ENCODE measurements around the gene C1QTNF1. TPM values are rescaled to one million over a fixed set of nuclear protein-coding genes. Genes with fewer than 3 reads are reported as not detected.

The C1QTNF1 gene
- total and polyA plus RNA-seq, 9 of the 15 experiments (the other 6 are each of a cell fraction or from before 2014, with no cell fraction given): 0.09 TPM; not detected in 8

DNA sequence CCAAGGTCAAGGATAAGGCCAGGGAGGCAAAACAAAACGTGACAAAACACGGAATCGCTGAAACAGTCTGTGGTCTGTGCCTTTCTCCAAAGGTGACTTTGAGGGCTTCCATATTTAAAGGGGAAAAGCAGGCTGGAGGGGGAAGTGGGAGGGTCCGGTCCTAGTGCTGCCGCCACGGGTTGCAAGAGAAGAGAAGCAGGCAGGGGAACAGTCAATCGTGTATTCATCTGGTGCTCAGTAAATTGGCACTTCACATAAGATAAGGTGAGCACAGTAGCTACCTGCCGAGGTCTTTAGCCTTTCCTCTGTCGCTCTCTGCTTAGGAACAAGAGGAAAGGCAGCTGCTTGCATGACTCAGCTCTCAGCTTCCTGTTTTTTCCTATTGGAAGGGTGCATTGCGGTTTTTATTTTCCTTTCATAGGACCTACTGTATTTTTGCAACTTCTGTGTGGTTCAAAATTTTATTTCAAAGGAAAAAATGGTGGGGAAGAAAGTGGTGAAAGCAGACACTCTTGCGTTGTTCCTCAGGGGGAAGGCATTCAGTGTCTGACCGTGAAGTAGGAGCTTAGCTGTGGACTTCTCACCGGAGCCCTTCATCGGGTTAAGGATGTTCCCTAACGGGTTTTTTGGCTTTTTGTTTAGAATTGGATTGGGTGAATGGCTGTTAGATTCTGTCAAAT lies 37.2 kb upstream of the C1QTNF1 start (continued):
- TF ChIP-seq, protein P1, sequence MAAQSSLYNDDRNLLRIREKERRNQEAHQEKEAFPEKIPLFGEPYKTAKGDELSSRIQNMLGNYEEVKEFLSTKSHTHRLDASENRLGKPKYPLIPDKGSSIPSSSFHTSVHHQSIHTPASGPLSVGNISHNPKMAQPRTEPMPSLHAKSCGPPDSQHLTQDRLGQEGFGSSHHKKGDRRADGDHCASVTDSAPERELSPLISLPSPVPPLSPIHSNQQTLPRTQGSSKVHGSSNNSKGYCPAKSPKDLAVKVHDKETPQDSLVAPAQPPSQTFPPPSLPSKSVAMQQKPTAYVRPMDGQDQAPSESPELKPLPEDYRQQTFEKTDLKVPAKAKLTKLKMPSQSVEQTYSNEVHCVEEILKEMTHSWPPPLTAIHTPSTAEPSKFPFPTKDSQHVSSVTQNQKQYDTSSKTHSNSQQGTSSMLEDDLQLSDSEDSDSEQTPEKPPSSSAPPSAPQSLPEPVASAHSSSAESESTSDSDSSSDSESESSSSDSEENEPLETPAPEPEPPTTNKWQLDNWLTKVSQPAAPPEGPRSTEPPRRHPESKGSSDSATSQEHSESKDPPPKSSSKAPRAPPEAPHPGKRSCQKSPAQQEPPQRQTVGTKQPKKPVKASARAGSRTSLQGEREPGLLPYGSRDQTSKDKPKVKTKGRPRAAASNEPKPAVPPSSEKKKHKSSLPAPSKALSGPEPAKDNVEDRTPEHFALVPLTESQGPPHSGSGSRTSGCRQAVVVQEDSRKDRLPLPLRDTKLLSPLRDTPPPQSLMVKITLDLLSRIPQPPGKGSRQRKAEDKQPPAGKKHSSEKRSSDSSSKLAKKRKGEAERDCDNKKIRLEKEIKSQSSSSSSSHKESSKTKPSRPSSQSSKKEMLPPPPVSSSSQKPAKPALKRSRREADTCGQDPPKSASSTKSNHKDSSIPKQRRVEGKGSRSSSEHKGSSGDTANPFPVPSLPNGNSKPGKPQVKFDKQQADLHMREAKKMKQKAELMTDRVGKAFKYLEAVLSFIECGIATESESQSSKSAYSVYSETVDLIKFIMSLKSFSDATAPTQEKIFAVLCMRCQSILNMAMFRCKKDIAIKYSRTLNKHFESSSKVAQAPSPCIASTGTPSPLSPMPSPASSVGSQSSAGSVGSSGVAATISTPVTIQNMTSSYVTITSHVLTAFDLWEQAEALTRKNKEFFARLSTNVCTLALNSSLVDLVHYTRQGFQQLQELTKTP (IDR thresholded peaks at IDR 0.05; ENCODE audit: low read depth in 1 of 2, partially characterized antibody in 2 of 2): no peak
- no peak for TF ChIP-seq TRIM28 (IDR thresholded peaks at IDR 0.05)
- TF ChIP-seq, protein P2, sequence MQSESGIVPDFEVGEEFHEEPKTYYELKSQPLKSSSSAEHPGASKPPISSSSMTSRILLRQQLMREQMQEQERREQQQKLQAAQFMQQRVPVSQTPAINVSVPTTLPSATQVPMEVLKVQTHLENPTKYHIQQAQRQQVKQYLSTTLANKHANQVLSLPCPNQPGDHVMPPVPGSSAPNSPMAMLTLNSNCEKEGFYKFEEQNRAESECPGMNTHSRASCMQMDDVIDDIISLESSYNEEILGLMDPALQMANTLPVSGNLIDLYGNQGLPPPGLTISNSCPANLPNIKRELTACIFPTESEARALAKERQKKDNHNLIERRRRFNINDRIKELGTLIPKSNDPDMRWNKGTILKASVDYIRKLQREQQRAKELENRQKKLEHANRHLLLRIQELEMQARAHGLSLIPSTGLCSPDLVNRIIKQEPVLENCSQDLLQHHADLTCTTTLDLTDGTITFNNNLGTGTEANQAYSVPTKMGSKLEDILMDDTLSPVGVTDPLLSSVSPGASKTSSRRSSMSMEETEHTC (IDR thresholded peaks at IDR 0.05): peak; percentile 14; the same call in 1 of the 2 replicates
- no peak for TF ChIP-seq PRPF4 (IDR thresholded peaks at IDR 0.05; ENCODE audit: insufficient read depth, low read depth, low read length, poor library complexity, severe bottlenecking)
- peak; percentile 76 for TF ChIP-seq JUND (IDR thresholded peaks at IDR 0.05; ENCODE audit: borderline replicate concordance, low read depth, low read length)
- peak; percentile 81; the same call in 2 of the 3 replicates for TF ChIP-seq JUND (tag; IDR thresholded peaks at IDR 0.05; ENCODE audit: borderline replicate concordance, low read depth, low read length)
- no peak for TF ChIP-seq RBM17 (IDR thresholded peaks at IDR 0.05; ENCODE audit: borderline replicate concordance, low read depth, low read length)
- peak; percentile 62; the same call in 1 of the 2 replicates for TF ChIP-seq CTBP1 (IDR thresholded peaks at IDR 0.05; ENCODE audit: borderline replicate concordance)
- TF ChIP-seq, protein P3, sequence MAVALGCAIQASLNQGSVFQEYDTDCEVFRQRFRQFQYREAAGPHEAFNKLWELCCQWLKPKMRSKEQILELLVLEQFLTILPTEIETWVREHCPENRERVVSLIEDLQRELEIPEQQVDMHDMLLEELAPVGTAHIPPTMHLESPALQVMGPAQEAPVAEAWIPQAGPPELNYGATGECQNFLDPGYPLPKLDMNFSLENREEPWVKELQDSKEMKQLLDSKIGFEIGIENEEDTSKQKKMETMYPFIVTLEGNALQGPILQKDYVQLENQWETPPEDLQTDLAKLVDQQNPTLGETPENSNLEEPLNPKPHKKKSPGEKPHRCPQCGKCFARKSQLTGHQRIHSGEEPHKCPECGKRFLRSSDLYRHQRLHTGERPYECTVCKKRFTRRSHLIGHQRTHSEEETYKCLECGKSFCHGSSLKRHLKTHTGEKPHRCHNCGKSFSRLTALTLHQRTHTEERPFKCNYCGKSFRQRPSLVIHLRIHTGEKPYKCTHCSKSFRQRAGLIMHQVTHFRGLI (CRISPR knock-in tag; IDR thresholded peaks at IDR 0.05): no peak
- TF ChIP-seq ERF (CRISPR knock-in tag; IDR thresholded peaks at IDR 0.05): no peak
- TF ChIP-seq, protein P4, sequence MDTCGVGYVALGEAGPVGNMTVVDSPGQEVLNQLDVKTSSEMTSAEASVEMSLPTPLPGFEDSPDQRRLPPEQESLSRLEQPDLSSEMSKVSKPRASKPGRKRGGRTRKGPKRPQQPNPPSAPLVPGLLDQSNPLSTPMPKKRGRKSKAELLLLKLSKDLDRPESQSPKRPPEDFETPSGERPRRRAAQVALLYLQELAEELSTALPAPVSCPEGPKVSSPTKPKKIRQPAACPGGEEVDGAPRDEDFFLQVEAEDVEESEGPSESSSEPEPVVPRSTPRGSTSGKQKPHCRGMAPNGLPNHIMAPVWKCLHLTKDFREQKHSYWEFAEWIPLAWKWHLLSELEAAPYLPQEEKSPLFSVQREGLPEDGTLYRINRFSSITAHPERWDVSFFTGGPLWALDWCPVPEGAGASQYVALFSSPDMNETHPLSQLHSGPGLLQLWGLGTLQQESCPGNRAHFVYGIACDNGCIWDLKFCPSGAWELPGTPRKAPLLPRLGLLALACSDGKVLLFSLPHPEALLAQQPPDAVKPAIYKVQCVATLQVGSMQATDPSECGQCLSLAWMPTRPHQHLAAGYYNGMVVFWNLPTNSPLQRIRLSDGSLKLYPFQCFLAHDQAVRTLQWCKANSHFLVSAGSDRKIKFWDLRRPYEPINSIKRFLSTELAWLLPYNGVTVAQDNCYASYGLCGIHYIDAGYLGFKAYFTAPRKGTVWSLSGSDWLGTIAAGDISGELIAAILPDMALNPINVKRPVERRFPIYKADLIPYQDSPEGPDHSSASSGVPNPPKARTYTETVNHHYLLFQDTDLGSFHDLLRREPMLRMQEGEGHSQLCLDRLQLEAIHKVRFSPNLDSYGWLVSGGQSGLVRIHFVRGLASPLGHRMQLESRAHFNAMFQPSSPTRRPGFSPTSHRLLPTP (IDR thresholded peaks at IDR 0.05; ENCODE audit: borderline replicate concordance, extremely low read depth, insufficient read length): no peak
- peak; percentile 80 for TF ChIP-seq C11orf30 (IDR thresholded peaks at IDR 0.05; ENCODE audit: low read depth)
- no peak for TF ChIP-seq MEIS2 (IDR thresholded peaks at IDR 0.05; ENCODE audit: partially characterized antibody)
- no peak for TF ChIP-seq CBX5 (IDR thresholded peaks at IDR 0.05; ENCODE audit: borderline replicate concordance, low read depth)
- TF ChIP-seq, protein P5, sequence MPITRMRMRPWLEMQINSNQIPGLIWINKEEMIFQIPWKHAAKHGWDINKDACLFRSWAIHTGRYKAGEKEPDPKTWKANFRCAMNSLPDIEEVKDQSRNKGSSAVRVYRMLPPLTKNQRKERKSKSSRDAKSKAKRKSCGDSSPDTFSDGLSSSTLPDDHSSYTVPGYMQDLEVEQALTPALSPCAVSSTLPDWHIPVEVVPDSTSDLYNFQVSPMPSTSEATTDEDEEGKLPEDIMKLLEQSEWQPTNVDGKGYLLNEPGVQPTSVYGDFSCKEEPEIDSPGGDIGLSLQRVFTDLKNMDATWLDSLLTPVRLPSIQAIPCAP (CRISPR knock-in tag; IDR thresholded peaks at IDR 0.05; ENCODE audit: borderline replicate concordance): no peak
- TF ChIP-seq PCBP1 (IDR thresholded peaks at IDR 0.05; ENCODE audit: low read depth, low read length, poor library complexity, severe bottlenecking): no peak

All from K562 (cell line).